ENCODE data around the gene KATNIP.

The KATNIP gene

GRCh38 chr16:27583634-27584033 is 33.7 kb downstream of the KATNIP start:
- no peak for DNase-seq (ENCODE audit: low read depth)

- no peak for DNase-seq (ENCODE audit: low read depth)
Observed at GRCh38 chr16:27585200-27585599, 35.3 kb downstream of the KATNIP start.

- DNase-seq (ENCODE audit: low read depth): no peak
Observed at GRCh38 chr16:27586711-27587110, 36.8 kb downstream of the KATNIP start.

DNA sequence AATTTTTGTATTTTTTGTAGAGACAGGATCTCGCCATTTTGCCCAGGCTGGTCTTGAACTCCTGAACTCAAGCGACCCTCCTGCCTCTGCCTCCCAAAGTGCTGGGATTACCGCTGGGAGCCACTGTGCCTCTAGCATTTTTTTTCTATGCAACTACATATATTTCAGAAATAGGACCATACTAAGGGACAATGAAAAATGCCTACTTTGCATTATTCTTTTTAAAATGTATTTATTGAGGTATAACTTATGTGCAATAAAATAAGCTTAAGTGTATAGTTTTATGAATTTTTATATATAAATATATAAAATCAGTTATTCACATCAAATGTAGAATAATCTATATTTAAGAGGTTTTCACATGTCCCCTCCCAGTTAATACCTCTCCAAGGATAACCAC is 38.1 kb downstream of the KATNIP start:
- DNase-seq (ENCODE audit: low read depth): no peak

DNA sequence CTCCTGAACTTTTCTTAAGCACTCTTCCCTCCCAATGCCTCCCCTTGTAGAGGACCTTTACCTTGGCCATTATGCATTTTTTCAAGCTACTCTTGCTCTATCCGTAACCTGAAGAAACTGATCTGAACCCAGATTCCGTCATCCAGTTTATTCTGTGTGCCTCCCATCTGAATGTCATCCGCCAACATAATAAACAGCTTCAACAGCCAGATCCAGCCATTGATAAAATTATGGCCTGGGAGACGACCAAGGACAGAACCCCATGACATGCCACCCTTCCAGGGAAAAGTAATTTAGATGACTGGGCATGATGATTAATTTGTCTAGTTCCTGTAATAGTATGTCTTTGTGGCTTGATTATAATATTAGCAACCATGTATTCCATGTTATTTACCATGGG is 41.9 kb downstream of the KATNIP start:
- DNase-seq (ENCODE audit: low read depth): no peak

DNA sequence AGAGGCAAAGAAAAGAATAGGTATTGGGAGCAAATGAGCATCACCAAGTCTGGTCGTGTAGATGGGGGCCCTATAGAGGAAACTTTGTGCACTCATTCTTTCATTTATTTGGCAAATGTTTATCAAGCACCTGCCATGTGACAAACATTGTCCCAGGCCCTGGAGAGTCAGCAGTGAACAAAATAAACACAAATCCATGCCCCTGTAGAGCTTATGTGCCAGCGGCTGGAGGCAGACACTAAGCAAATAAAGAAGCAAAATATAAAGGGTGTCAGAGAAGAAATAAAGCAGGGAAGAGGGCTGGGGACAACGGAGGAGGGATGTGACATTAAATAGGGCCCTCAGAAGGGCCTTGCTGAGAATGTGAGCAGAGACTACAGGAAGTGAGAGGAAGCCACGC is 45.5 kb downstream of the KATNIP start:
- DNase-seq (ENCODE audit: low read depth): no peak

DNA sequence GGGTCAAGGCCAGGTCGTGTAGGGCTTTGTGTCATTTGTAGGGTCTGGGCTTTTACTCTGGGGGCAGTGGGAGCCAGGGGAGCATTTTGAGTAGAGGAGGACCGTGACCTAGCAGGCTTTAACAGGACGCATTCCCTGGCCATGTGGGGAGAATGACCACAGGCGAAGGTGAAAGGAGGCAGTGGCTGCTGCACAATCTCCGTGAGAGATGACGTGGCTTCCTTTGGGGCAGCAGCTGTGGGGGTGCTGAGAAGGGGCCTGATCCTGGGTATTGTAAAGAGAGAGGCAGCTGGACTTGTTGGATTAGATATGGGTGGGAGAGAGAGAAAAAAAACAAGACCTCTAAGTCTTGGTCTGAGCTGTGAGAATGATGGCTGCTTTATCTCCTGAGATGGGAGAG is 46.0 kb downstream of the KATNIP start:
- no peak for DNase-seq (ENCODE audit: low read depth)

- no peak for DNase-seq (ENCODE audit: low read depth)
Observed at GRCh38 chr16:27596411-27596810, 46.5 kb downstream of the KATNIP start.

DNA sequence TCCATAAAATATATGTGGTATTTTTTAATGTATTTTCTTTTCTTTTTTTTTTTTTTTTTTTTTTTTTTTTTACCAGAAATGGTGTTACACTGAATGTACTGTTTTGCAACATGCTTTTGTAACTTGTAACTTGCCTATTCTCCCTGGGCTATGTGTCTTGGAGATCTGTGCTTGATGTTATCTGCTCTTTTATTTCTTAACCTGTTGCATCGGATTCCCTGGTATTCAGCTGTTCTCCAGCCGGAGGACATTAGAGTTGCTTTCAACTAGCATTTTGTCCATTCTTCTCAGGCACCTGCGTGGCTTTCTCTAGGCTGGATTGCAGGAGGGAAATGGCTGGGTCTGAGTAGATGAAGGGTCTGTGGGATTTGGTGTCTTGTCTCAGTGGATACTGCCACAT is 47.4 kb downstream of the KATNIP start:
- no peak for DNase-seq (ENCODE audit: low read depth)

DNA sequence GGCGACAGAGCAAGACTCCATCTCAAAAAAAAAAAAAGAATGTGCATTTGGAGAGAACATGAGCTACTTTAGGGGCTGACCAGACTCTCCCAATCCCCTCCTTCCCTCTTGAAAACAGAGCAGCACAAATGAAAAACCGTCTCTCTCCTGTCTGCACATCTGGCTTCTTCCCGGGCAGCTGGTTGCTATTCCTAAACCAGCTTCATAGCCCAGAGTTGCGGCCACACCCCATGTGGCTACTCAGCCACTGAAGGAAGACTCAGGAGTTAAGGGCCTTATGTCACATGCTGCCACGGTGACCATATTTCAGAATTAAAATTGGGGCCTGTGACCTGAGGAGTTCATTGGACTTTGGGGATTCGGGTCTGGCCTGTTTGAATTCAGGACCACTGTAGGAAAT is 48.3 kb downstream of the KATNIP start:
- DNase-seq (ENCODE audit: low read depth): no peak

- DNase-seq (ENCODE audit: low read depth): no peak
Observed at GRCh38 chr16:27598931-27599565, 49.1 kb downstream of the KATNIP start.

GRCh38 chr16:27599606-27600005 is 49.7 kb downstream of the KATNIP start:
- DNase-seq (ENCODE audit: low read depth): no peak

Measured in stimulated activated CD8-positive, alpha-beta memory T cell treated with anti-CD3 and anti-CD28 coated beads, Interleukin-12 subunit alpha, Interleukin-12 subunit beta, amount 100 ng/mL, for 1 hour (primary cell).